ENCODE results near the gene PTRH1. TPM values are rescaled to one million over a fixed set of nuclear protein-coding genes. Genes with fewer than 3 reads are reported as not detected.

Gene PTRH1
- total RNA-seq, 4 donors from 2014 or later = 7.4 to 58.4 (median 41.6) TPM

- Histone ChIP-seq H3K27ac (peak overlapping the region; percentile 2), H3K36me3 (peaks cover 24% of the 10 kb centered on the region), H3K9me3 (no peaks in the 10 kb centered on the region), H3K4me1 (peaks cover 25% of the 10 kb centered on the region), H3K27me3 (no peaks in the 10 kb centered on the region), H3K4me3 (no peak overlapping the region)
- TF ChIP-seq EP300 (IDR thresholded peaks at IDR 0.05) (no peak), POLR2A (IDR thresholded peaks at IDR 0.05) (no peak), CTCF (IDR thresholded peaks at IDR 0.05) (no peak), POLR2AphosphoS5 (IDR thresholded peaks at IDR 0.05) (no peak)
- DNase-seq (ENCODE audit: low spot score in 2 of 2) = no peak
- WGBS = 48% methylated on average over 9 of the region's 9 CpGs
Measured at GRCh38 chr9:127694890-127695720, 20.4 kb downstream of the PTRH1 start.

DNA sequence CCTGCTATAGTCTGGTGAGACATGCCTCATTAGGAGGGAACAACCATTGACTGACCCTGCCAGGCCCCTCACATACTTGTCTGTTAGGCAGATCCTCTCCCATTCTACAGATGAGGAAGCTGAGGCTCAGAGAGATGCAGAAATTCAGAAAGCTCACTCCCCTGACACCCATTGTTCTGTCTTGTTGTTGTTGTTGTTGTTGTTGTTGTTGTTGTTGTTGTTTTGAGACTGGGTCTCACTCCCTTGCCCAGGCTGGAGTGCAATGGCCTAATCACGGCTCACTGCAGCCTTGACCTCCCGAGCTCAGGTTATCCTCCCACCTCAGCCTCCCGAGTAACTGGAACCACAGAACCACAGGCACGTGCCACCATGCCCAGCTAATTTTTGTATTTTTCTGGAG is 21.8 kb downstream of the PTRH1 start:
- Histone ChIP-seq H3K27me3 (no peaks in the 10 kb centered on the region), H3K36me3 (peaks cover 36% of the 10 kb centered on the region), H3K27ac (no peak overlapping the region), H3K4me1 (peaks cover 11% of the 10 kb centered on the region), H3K4me3 (no peak overlapping the region), H3K9me3 (no peaks in the 10 kb centered on the region)
- 96% methylated on average over 4 of the region's 4 CpGs for WGBS
- DNase-seq (ENCODE audit: low spot score in 2 of 2) = no peak
- TF ChIP-seq EP300 (IDR thresholded peaks at IDR 0.05) = no peak
- TF ChIP-seq POLR2AphosphoS5 (IDR thresholded peaks at IDR 0.05) = no peak
- no peak for TF ChIP-seq CTCF (IDR thresholded peaks at IDR 0.05)
- TF ChIP-seq POLR2A (IDR thresholded peaks at IDR 0.05) = no peak

DNA sequence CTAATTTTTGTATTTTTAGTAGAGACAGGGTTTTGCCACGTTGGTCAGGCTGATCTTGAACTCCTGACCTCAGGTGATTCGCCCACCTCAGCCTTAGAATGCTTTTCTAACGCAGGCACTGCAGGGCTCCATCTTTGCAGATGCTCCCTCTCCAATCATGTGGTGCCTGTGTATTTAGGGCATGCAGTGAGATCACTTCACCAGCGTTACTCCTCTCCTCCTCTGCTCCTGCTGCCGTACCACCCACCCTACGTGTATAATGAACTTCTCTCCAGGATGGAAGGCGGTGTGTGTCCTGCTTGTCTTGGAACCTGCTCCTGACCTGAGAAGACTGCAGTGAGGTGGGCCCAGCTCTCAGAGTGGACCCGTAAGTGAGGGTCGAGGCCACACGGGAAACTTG is 22.3 kb downstream of the PTRH1 start:
- Histone ChIP-seq H3K27ac (no peak overlapping the region), H3K9me3 (no peaks in the 10 kb centered on the region), H3K4me1 (peaks cover 7% of the 10 kb centered on the region), H3K27me3 (no peaks in the 10 kb centered on the region), H3K4me3 (no peak overlapping the region), H3K36me3 (peaks cover 37% of the 10 kb centered on the region)
- WGBS = 87% methylated on average over 10 of the region's 10 CpGs
- TF ChIP-seq CTCF (IDR thresholded peaks at IDR 0.05) (no peak), EP300 (IDR thresholded peaks at IDR 0.05) (no peak), POLR2AphosphoS5 (IDR thresholded peaks at IDR 0.05) (no peak), POLR2A (IDR thresholded peaks at IDR 0.05) (no peak)
- no peak for DNase-seq (ENCODE audit: low spot score in 2 of 2)

DNA sequence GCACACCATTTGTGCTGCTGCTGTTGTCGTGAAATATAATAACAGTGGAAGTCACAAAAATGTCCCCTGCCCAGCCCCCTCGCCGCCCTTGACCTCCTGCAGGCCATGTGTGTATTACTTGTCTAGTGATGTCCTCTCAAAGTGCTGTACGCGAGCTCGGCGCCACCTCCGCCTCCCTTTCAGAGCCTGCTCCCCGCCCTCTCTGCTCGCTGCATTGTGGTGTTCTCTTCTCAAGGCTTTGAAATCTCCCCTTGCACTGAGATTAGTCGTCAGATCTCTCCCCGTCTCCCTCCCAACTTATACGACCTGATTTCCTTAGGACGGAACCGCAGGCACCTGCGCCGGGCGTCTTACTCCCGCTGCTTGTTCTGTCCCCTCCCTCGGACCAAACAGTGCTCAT is 23.4 kb downstream of the PTRH1 start:
- DNase-seq (ENCODE audit: low spot score in 2 of 2) = no peak
- Histone ChIP-seq H3K27me3 (no peaks in the 10 kb centered on the region), H3K9me3 (no peaks in the 10 kb centered on the region), H3K36me3 (peaks cover 37% of the 10 kb centered on the region), H3K4me3 (no peak overlapping the region), H3K4me1 (peaks cover 7% of the 10 kb centered on the region), H3K27ac (no peak overlapping the region)
- WGBS = 88% methylated on average over 20 of the region's 20 CpGs
- TF ChIP-seq POLR2AphosphoS5 (IDR thresholded peaks at IDR 0.05) (no peak), POLR2A (IDR thresholded peaks at IDR 0.05) (no peak), EP300 (IDR thresholded peaks at IDR 0.05) (no peak), CTCF (IDR thresholded peaks at IDR 0.05) (no peak)

- Histone ChIP-seq H3K36me3 (peaks cover 46% of the 10 kb centered on the region), H3K4me3 (no peak overlapping the region), H3K27ac (no peak overlapping the region), H3K9me3 (no peaks in the 10 kb centered on the region), H3K27me3 (no peaks in the 10 kb centered on the region), H3K4me1 (peaks cover 6% of the 10 kb centered on the region)
- no peak for DNase-seq (ENCODE audit: low spot score in 2 of 2)
- no peak for TF ChIP-seq CTCF (IDR thresholded peaks at IDR 0.05)
- no peak for TF ChIP-seq POLR2A (IDR thresholded peaks at IDR 0.05)
- no peak for TF ChIP-seq POLR2AphosphoS5 (IDR thresholded peaks at IDR 0.05)
- no peak for TF ChIP-seq EP300 (IDR thresholded peaks at IDR 0.05)
- WGBS = 83% methylated on average over 10 of the region's 10 CpGs
Measured at GRCh38 chr9:127690735-127691134, 24.7 kb downstream of the PTRH1 start.

All from suprapubic skin (tissue), 4 donors.